NCI-H510A (cell line): ENCODE measurements around the gene BMPR1B.

Experiments
- DNase-seq: peaks from one replicate; lab custom pipeline; 2025; lab: John Stamatoyannopoulos, UW

Gene BMPR1B

GRCh38 chr4:94960708-94961107, 203.0 kb downstream of the BMPR1B start:
- no peak for DNase-seq

- no peak for DNase-seq
Measured at GRCh38 chr4:94961420-94961819, 203.7 kb downstream of the BMPR1B start.

- no peak for DNase-seq
Measured at GRCh38 chr4:94962484-94962883, 204.7 kb downstream of the BMPR1B start.

- DNase-seq = no peak
Measured at GRCh38 chr4:94965852-94966251, 208.1 kb downstream of the BMPR1B start.

- no peak for DNase-seq
Measured at GRCh38 chr4:94968493-94968892, 210.7 kb downstream of the BMPR1B start.

- DNase-seq = no peak
Measured at GRCh38 chr4:94970650-94971049, 212.9 kb downstream of the BMPR1B start.

- DNase-seq = no peak
Measured at GRCh38 chr4:94974773-94975172, 217.0 kb downstream of the BMPR1B start.

GRCh38 chr4:94976371-94977011, 218.7 kb downstream of the BMPR1B start:
- DNase-seq = no peak

- no peak for DNase-seq
Measured at GRCh38 chr4:94978904-94979303, 221.1 kb downstream of the BMPR1B start.

- DNase-seq = no peak
Measured at GRCh38 chr4:94979621-94980020, 221.9 kb downstream of the BMPR1B start.

- no peak for DNase-seq
Measured at GRCh38 chr4:94995684-94996394, 238.1 kb downstream of the BMPR1B start.

GRCh38 chr4:95000076-95000648, 242.4 kb downstream of the BMPR1B start:
- DNase-seq = no peak

GRCh38 chr4:95004912-95005311, 247.2 kb downstream of the BMPR1B start:
- DNase-seq = no peak

- no peak for DNase-seq
Measured at GRCh38 chr4:95007998-95008397, 250.2 kb downstream of the BMPR1B start.

- no peak for DNase-seq
Measured at GRCh38 chr4:95013236-95013635, 255.5 kb downstream of the BMPR1B start.

- no peak for DNase-seq
Measured at GRCh38 chr4:95014068-95014467, 256.3 kb downstream of the BMPR1B start.

GRCh38 chr4:95017305-95018064, 259.7 kb downstream of the BMPR1B start:
- DNase-seq = no peak

GRCh38 chr4:95018785-95019184, 261.0 kb downstream of the BMPR1B start:
- DNase-seq = no peak

- no peak for DNase-seq
Measured at GRCh38 chr4:95020521-95020920, 262.8 kb downstream of the BMPR1B start.

GRCh38 chr4:95021099-95021498, 263.3 kb downstream of the BMPR1B start:
- no peak for DNase-seq

- no peak for DNase-seq
Measured at GRCh38 chr4:95023110-95023509, 265.4 kb downstream of the BMPR1B start.

- no peak for DNase-seq
Measured at GRCh38 chr4:95027905-95028618, 270.3 kb downstream of the BMPR1B start.
